HUES48 (cell line): ENCODE data around the gene INO80D.
"Not testable (repeated sequence)": the region's sequence is repeated elsewhere in the genome, so short reads cannot be mapped to it uniquely, and the experiment has no call there.

Experiments
- H3K27ac ChIP-seq: one replicate; pipeline ENCODE4 v1.7.0; 2013; ENCODE audit warnings: low read depth, low read length, inconsistent platforms
- H3K27me3 ChIP-seq: 2 replicates; pipeline ENCODE4 v1.6.1; 2013; ENCODE audit warnings: mild to moderate bottlenecking, low read length; ENCODE audit not compliant: control insufficient read depth, insufficient read depth
- H3K36me3 ChIP-seq: 2 replicates; pipeline ENCODE4 v1.6.1; 2013; ENCODE audit warnings: low read length; ENCODE audit not compliant: control insufficient read depth, insufficient read depth
- H3K4me1 ChIP-seq: 2 replicates; pipeline ENCODE4 v1.6.1; 2013; ENCODE audit warnings: mild to moderate bottlenecking, low read length; ENCODE audit not compliant: control insufficient read depth, insufficient read depth
- H3K4me3 ChIP-seq: 2 replicates; pipeline ENCODE4 v1.5.1; 2013; ENCODE audit warnings: mild to moderate bottlenecking, low read depth, low read length
- H3K9ac ChIP-seq: 2 replicates; pipeline ENCODE4 v1.6.1; 2013; ENCODE audit warnings: mild to moderate bottlenecking, low read depth, low read length, moderate library complexity
- H3K9me3 ChIP-seq: 2 replicates; pipeline ENCODE4 v1.6.1; 2013; ENCODE audit warnings: low read length; ENCODE audit not compliant: control insufficient read depth, insufficient read depth

INO80D gene

DNA sequence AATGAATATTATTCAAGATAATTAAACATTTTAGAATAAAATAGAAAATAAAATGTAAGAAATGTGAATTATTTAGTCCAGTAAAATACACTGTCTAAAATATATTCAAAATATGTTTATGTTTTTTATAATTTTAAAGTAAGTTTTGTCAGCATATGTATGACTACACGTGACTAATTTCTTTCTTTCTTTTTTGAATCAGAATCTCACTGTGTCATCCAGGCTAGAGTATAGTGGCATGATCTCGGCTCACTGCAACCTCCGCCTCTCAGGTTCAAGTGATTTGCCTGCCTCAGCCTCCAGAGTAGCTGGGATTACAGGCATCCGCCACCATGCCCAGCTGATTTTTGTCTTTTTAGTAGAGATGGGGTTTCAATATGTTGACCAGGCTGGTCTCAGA is 19.1 kb upstream of the INO80D start:
- H3K36me3 ChIP-seq: no peaks in the 10 kb centered on the region
- H3K27me3 ChIP-seq: no peaks in the 10 kb centered on the region
- H3K4me1 ChIP-seq: no peaks in the 10 kb centered on the region
- H3K9ac ChIP-seq: no peak overlapping the region
- no peak overlapping the region for H3K27ac ChIP-seq
- no peaks in the 10 kb centered on the region for H3K9me3 ChIP-seq
- no peak overlapping the region for H3K4me3 ChIP-seq

DNA sequence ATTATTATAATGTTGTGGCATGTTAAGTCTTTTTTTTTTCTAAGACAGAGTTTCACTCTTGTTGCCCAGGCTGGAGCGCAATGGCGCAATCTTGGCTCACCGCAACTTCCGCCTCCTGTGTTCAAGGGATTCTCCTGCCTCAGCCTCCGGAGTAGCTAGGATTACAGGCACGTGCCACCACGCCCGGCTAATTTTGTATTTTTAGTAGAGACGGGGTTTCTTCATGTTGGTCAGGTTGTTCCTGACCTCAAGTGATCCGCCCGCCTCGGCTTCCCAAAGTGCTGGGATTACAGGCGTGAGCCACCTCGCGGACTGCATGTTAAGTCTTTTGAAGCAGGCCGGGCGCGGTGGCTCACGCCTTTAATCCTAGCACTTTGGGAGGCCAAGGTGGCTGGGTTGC is 12.9 kb upstream of the INO80D start:
- not testable (repeated sequence) for H3K27ac ChIP-seq, H3K4me3 ChIP-seq, H3K4me1 ChIP-seq, H3K9ac ChIP-seq, H3K36me3 ChIP-seq, H3K27me3 ChIP-seq, H3K9me3 ChIP-seq

DNA sequence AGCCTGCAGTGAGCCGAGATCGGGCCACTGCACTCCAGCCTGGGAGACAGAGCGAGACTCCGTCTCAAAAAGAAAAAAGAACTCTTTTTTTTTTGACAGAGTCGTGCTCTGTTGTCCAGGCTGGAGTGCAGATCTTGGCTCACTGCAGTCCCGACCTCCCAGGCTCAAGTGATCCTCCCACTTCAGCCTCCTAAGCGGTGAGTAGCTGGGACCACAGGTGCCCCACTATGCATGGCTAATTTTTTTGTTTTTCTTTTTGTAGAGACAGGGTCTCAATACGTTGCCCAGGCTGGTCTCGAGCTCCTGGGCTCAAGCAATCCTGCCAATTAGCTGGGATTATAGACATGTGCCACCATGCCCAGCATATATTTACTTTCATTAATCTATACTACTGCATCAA is 12.5 kb upstream of the INO80D start:
- no peaks in the 10 kb centered on the region for H3K27me3 ChIP-seq
- no peak overlapping the region for H3K9ac ChIP-seq
- H3K4me1 ChIP-seq: no peaks in the 10 kb centered on the region
- no peaks in the 10 kb centered on the region for H3K36me3 ChIP-seq
- no peaks in the 10 kb centered on the region for H3K9me3 ChIP-seq
- no peak overlapping the region for H3K27ac ChIP-seq
- H3K4me3 ChIP-seq: no peak overlapping the region

DNA sequence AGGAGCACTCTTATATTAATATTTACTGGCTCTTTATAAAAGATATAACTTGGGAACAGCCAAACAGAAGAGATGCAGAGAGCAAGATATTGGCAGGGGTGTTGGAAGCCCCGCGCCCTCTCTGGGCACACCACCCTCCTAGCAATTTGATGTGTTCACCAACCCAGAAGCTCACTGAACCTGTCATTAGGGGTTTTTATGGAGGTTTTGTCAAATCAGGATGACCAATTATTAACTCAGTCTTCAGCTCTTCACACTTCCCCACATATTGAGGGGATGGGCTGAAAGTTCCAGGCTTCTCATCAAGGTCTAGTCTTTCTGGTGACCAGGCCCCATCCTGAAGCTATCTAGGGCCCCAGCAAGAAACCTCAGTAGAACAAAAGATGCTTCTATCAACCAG is 10.9 kb upstream of the INO80D start:
- H3K4me1 ChIP-seq: no peaks in the 10 kb centered on the region
- no peak overlapping the region for H3K27ac ChIP-seq
- no peaks in the 10 kb centered on the region for H3K27me3 ChIP-seq
- H3K36me3 ChIP-seq: no peaks in the 10 kb centered on the region
- no peaks in the 10 kb centered on the region for H3K9me3 ChIP-seq
- no peak overlapping the region for H3K9ac ChIP-seq
- H3K4me3 ChIP-seq: no peak overlapping the region

DNA sequence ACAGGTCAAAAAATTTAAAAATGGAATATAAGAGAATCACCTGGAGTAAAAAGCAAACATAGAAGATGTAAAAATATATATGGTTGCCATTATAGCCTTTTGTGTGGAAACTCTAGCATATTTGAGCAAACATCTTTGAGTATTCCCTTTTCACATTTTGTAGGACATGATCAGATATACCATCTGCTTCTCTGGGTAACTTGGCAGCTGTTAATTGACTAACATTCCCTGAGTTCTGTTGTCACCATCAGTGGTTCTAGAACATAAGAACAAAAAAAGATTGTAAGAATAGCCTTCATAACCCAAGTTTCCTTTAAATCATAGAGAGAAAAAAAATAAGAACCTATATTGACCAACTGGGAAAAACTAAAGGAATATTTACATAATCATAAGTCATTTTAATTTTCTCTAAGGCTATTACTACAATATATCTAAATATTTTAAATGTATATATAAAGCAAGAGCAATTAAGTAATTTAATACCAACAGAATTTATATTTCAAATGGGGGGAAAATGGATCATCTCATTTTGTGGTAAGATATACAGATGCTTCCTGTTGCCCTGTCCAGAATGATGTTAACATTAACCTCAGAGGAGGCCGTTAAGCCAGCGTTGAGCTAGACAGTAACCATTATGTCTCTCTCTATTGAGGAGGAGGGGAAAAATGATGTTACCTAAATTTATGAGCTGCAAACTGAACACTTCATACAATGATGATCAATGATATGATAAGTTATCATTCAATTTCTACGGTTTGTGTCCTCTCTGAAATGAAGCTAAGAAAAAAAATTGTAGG is 9.8 kb upstream of the INO80D start:
- no peak overlapping the region for H3K4me3 ChIP-seq
- no peaks in the 10 kb centered on the region for H3K4me1 ChIP-seq
- no peak overlapping the region for H3K9ac ChIP-seq
- no peaks in the 10 kb centered on the region for H3K27me3 ChIP-seq
- H3K36me3 ChIP-seq: peaks cover 2% of the 10 kb centered on the region; the same call in 1 of the 2 replicates
- H3K9me3 ChIP-seq: no peaks in the 10 kb centered on the region
- no peak overlapping the region for H3K27ac ChIP-seq

DNA sequence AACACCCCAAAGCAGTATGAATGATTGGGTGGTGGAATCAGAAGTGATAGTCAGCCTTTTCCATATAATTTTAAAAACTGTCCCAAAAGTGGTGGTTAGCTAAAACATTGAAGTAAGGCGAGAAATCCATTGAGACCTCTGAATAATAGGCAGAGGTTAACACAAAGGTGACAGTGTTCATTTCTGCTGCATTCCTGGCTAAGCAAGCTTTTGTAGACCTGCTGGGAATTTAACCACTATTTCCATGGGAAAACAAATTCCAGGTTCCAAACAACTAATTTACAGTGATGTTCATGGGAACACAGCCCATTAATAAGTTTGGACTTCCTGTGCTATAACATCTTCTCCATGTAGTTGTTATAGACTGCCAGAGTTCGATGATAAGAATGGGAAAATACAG is 6.3 kb upstream of the INO80D start:
- Histone ChIP-seq H3K9ac (no peak overlapping the region), H3K36me3 (peaks cover 19% of the 10 kb centered on the region), H3K4me1 (no peaks in the 10 kb centered on the region), H3K27me3 (no peaks in the 10 kb centered on the region), H3K4me3 (no peak overlapping the region), H3K27ac (peak overlapping the region; percentile 56), H3K9me3 (0 out of 2 replicates have a peak, but pooled peaks cover 2% of the 10 kb centered on the region)

DNA sequence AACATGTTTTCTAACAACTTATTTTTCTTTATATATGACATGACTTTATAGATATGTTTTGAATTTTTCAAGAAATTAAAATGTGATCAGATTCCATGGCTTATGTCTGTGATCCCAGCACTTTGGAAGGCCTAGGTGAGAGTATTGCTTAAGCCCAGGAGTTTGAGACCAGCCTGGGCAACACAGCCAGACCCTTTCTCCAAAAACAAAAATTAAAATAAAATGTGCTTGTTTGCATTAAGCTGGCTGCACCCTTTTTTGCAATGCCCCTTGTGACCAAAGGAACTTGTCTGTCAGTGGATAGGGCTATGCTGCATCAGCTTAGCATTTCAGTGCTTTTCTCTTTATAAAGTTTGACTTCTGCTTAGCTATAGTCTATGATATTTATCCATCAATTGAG is 2.3 kb upstream of the INO80D start:
- Histone ChIP-seq H3K9me3 (0 out of 2 replicates have a peak, but pooled peaks cover 2% of the 10 kb centered on the region), H3K4me3 (peak overlapping the region; percentile 12; the same call in 1 of the 2 replicates), H3K27ac (no peak overlapping the region), H3K9ac (no peak overlapping the region), H3K36me3 (peaks cover 19% of the 10 kb centered on the region), H3K4me1 (no peaks in the 10 kb centered on the region), H3K27me3 (no peaks in the 10 kb centered on the region)

DNA sequence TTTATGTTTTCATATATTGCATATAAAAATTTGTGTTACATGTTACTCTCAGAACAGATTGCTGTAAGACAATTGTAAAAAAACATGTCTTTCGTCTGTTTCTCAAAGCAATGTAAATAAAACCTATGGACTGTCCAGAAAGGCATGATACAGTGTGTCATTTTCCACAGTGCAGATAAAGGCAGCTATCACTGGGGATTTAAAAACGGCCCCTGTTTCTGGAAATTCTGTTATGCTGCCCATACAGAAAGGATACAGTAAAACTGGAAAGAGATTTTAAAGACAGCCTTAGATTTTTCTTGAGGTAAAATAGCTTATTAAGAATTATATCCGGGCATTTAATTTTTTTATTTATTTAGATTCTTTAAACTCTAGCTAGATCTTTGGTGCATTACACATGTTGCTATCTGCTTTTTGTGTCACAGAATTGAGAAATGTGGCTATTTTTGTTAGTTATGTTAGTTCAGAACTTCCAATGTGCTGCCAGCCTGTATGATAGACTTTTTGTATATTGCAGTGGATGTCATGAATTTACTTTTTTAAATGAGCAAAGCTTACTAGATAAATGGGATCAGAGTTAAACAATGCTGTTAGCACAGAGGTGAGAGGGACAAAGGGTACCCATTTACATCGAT is 859 bp upstream of the INO80D start:
- H3K27ac ChIP-seq: peak overlapping the region; percentile 97

DNA sequence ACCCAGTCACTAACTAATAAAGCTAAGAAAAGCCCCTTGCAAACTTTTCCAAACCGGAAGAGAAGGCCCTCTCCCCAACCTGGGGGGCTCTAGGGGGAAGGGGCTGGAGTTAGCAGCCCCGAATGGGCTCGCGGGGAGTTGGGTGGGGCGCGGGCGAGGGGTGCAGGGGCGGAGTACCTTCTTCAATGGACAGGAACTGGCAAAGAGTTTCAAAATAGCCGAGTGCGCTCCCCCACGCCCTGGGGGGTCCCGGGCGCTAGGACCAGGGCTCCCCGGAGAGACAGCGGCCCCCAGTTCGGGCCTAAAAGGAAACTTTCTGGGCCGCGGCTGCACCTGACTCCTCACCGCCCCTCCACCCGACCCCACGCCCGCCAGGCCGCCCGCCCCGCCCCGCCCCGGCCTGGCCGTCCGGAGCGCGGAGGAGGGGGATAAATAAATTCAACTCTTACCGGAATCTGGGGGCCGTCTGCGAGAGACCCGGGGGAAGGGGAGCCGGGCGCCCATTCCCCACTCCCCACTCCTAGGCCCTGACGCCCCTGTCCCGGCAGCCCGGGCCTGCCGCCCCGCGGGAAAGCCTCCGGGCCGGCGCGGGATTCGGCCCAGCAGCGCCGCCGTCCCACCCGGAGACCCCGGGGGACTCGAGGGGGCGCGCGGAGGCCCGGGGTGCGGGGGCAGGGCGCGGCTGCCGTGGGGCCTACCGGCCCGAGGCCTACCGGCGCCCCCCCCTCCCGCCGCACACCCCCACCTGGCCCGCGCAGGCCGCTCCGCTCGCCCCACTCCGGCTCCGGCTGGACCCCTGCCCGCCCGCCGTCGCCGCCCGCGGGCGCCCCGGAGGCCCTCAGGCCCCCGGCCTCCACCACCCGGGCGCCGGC is 868 bp downstream of the INO80D start:
- Histone ChIP-seq H3K4me1 (peaks cover 24% of the 10 kb centered on the region), H3K9ac (peak overlapping the region; percentile 88), H3K27ac (peak overlapping the region; percentile 97), H3K27me3 (no peaks in the 10 kb centered on the region), H3K4me3 (peak overlapping the region; percentile 86), H3K36me3 (peaks cover 13% of the 10 kb centered on the region), H3K9me3 (0 out of 2 replicates have a peak, but pooled peaks cover 2% of the 10 kb centered on the region)

More for the DNA sequence above, 859 bp upstream of the INO80D start:
- peaks cover 11% of the 10 kb centered on the region for H3K4me1 ChIP-seq
- no peaks in the 10 kb centered on the region for H3K27me3 ChIP-seq
- peak overlapping the region; percentile 86 for H3K4me3 ChIP-seq
- peaks cover 19% of the 10 kb centered on the region for H3K36me3 ChIP-seq
- 0 out of 2 replicates have a peak, but pooled peaks cover 2% of the 10 kb centered on the region for H3K9me3 ChIP-seq
- peak overlapping the region; percentile 88 for H3K9ac ChIP-seq

DNA sequence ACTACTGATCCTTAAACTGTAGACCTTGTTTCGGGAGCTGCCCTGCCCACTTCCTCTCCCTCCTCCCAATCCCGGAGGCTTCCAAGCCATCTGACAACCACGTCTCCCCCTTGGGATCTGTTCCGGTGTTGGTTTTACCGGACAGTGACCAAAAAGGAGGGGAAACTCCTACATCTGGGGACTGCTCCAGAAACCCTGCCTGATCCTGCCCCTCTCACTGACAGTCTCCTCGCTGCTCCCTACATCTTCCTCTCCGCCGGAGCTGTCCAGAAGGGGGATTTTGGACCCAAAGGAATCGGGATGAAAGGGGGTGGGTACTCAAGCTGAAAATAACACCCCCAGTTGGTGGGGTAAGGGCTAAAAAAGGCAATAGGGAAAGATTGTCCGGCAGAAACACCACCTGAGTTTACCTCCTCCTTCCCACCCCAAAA is 1.5 kb downstream of the INO80D start:
- H3K4me1 ChIP-seq: peaks cover 29% of the 10 kb centered on the region
- H3K27me3 ChIP-seq: no peaks in the 10 kb centered on the region
- H3K36me3 ChIP-seq: peaks cover 10% of the 10 kb centered on the region
- H3K9ac ChIP-seq: peak overlapping the region; percentile 88
- H3K9me3 ChIP-seq: 0 out of 2 replicates have a peak, but pooled peaks cover 2% of the 10 kb centered on the region
- peak overlapping the region; percentile 86 for H3K4me3 ChIP-seq
- peak overlapping the region; percentile 97 for H3K27ac ChIP-seq
